Measurements from ENCODE around the gene SH2D6. TPM values are rescaled to one million over a fixed set of nuclear protein-coding genes. Genes with fewer than 3 reads are reported as not detected.
A peak's percentile ranks its signal among the peaks of the same experiment; 100 is the strongest.
"Not testable (repeated sequence)": the region's sequence is repeated elsewhere in the genome, so short reads cannot be mapped to it uniquely, and the experiment has no call there.

The SH2D6 gene
- total RNA-seq (not detected), polyA plus RNA-seq (0.37 TPM)

GRCh38 chr2:85418132-85419008, at the start of gene SH2D6:
Gene SH2D6, plus strand, starts transcription at chr2:85418714. Its CDS starts 10,752 bp downstream, at chr2:85429466.
- 17% methylated on average over 57 of the region's 57 CpGs for WGBS

GRCh38 chr2:85368921-85369320, 49.6 kb upstream of the SH2D6 start:
- no peaks in the 10 kb centered on the region for H3K36me3 ChIP-seq (ENCODE audit: insufficient read depth)
- H3K4me3 ChIP-seq (ENCODE audit: low read depth, low read length) = no peak overlapping the region
- no peak for DNase-seq (ENCODE audit: extremely low spot score)
- H3K4me1 ChIP-seq (ENCODE audit: insufficient read depth) = no peaks in the 10 kb centered on the region
- H3K27ac ChIP-seq (ENCODE audit: low read depth) = no peak overlapping the region

More at GRCh38 chr2:85418132-85419008, at the start of gene SH2D6:
- no peak for DNase-seq (ENCODE audit: extremely low spot score)
- Histone ChIP-seq H3K4me3 (ENCODE audit: low read depth, low read length) (peak within 1 kb of the TSS; percentile 55), H3K36me3 (ENCODE audit: insufficient read depth) (no peaks in the 10 kb centered on the region), H3K4me1 (ENCODE audit: insufficient read depth) (peaks cover 3% of the 10 kb centered on the region), H3K27ac (ENCODE audit: low read depth) (peak within 1 kb of the TSS; percentile 81)

GRCh38 chr2:85369500-85369899, 49.0 kb upstream of the SH2D6 start:
- no peak for DNase-seq (ENCODE audit: extremely low spot score)
- Histone ChIP-seq H3K27ac (ENCODE audit: low read depth) (no peak overlapping the region), H3K36me3 (ENCODE audit: insufficient read depth) (no peaks in the 10 kb centered on the region), H3K4me3 (ENCODE audit: low read depth, low read length) (no peak overlapping the region), H3K4me1 (ENCODE audit: insufficient read depth) (no peaks in the 10 kb centered on the region)
- WGBS = 65% methylated on average over 5 of the region's 5 CpGs

GRCh38 chr2:85371045-85371444, 47.5 kb upstream of the SH2D6 start:
- WGBS = 97% methylated on average over 11 of the region's 11 CpGs
- no peak overlapping the region for H3K27ac ChIP-seq (ENCODE audit: low read depth)
- no peaks in the 10 kb centered on the region for H3K36me3 ChIP-seq (ENCODE audit: insufficient read depth)
- H3K4me1 ChIP-seq (ENCODE audit: insufficient read depth) = no peaks in the 10 kb centered on the region
- DNase-seq (ENCODE audit: extremely low spot score) = no peak
- no peak overlapping the region for H3K4me3 ChIP-seq (ENCODE audit: low read depth, low read length)

DNA sequence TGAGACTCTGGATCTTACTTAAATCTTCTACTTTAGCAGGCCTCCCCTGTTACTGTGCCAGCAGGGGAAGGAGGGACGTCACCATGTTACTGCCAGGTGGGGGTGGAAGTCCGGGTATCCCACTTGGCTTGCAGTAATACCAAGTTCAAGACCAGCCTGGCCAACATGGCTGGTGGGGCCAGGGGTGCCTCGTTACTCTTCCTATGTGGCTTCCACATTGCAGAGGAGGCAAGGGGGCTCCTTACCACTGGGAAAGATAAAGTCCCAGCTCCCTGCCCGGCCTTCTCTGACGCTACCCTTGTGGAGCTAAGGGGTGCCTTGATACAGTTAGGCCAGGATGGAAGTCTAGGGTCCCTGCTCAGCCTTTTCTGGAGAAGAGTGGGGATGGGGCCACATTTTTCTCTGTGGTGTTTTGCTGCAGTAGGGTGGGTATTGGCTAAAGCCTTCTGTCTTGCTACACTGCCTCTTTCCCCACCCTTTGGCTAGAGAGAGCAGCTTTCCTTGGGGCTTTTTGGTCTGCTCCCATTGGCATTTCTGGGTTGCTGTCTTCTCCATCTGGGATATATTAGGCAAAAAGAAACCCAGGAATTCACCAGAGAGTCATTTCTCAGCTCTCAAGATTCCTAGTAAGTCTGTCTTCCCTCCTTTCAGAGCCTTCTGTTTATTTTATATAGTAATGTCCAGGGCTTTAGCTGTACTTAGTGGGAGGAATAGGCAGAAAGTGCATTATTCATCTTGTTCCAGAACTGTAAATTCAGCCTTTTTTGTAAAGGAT, 42.0 kb upstream of the SH2D6 start:
- Histone ChIP-seq H3K27ac (ENCODE audit: low read depth) (no peak overlapping the region), H3K4me1 (ENCODE audit: insufficient read depth) (no peaks in the 10 kb centered on the region), H3K36me3 (ENCODE audit: insufficient read depth) (no peaks in the 10 kb centered on the region), H3K4me3 (ENCODE audit: low read depth, low read length) (no peak overlapping the region)
- no peak for DNase-seq (ENCODE audit: extremely low spot score)
- 90% methylated on average over 5 of the region's 5 CpGs for WGBS

- Histone ChIP-seq H3K4me3 (ENCODE audit: low read depth, low read length) (no peak overlapping the region), H3K4me1 (ENCODE audit: insufficient read depth) (no peaks in the 10 kb centered on the region), H3K36me3 (ENCODE audit: insufficient read depth) (no peaks in the 10 kb centered on the region), H3K27ac (ENCODE audit: low read depth) (no peak overlapping the region)
- WGBS = 87% methylated on average over 11 of the region's 11 CpGs
- no peak for DNase-seq (ENCODE audit: extremely low spot score)
Observed at GRCh38 chr2:85377083-85377482, 41.4 kb upstream of the SH2D6 start.

DNA sequence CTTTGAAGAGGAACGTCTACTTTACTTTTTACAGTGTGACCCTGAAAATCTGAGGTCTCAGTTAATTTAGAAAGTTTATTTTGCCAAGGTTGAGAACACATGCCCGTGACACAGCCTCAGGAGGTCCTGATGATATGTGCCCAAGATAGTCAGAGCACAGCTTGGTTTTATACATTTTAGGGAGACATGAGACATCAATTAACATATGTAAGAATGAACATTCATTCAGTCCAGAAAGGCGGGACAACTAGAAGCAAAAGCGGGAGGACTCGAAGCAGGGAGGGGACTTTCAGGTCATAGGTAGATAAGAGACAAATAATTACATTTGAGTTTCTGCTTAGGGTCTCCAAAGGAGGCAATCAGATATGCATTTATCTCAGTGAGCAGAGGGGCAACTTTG, 40.3 kb upstream of the SH2D6 start:
- Histone ChIP-seq H3K4me1 (ENCODE audit: insufficient read depth) (no peaks in the 10 kb centered on the region), H3K27ac (ENCODE audit: low read depth) (no peak overlapping the region), H3K4me3 (ENCODE audit: low read depth, low read length) (no peak overlapping the region), H3K36me3 (ENCODE audit: insufficient read depth) (no peaks in the 10 kb centered on the region)
- WGBS = 87% methylated on average over 5 of the region's 5 CpGs
- DNase-seq (ENCODE audit: extremely low spot score) = no peak

DNA sequence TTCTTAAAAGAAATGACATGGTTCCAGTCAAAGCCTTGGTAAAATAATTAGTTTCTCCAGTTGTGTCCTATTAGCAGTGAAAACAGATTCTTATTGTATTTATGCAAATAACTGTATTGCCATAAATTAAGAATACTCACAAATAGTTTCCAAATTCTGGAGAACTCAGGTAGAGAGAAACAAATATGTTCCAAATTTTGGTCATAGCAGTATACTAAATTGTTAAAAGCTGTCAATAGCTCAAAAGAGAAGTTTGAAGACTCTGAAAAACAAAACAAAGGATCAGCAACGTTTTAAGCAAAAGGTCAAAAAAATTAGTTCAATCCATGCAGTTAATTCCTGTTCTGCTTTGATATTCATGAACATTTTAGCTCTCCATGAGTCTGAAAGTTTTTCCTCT, 38.5 kb upstream of the SH2D6 start:
- WGBS = 82% methylated on average over 1 of the region's 1 CpG
- Histone ChIP-seq H3K4me1 (ENCODE audit: insufficient read depth) (no peaks in the 10 kb centered on the region), H3K4me3 (ENCODE audit: low read depth, low read length) (no peak overlapping the region), H3K36me3 (ENCODE audit: insufficient read depth) (no peaks in the 10 kb centered on the region), H3K27ac (ENCODE audit: low read depth) (no peak overlapping the region)
- no peak for DNase-seq (ENCODE audit: extremely low spot score)

- not testable (repeated sequence) for H3K4me1 ChIP-seq (ENCODE audit: insufficient read depth); H3K27ac ChIP-seq (ENCODE audit: low read depth); H3K4me3 ChIP-seq (ENCODE audit: low read depth, low read length); H3K36me3 ChIP-seq (ENCODE audit: insufficient read depth); DNase-seq (ENCODE audit: extremely low spot score)
- 89% methylated on average over 5 of the region's 5 CpGs for whole genome bisulfite sequencing
Observed at GRCh38 chr2:85383151-85383550, 35.4 kb upstream of the SH2D6 start.

- no peak overlapping the region for H3K4me3 ChIP-seq (ENCODE audit: low read depth, low read length)
- WGBS = 88% methylated on average over 4 of the region's 4 CpGs
- H3K36me3 ChIP-seq (ENCODE audit: insufficient read depth) = no peaks in the 10 kb centered on the region
- no peaks in the 10 kb centered on the region for H3K4me1 ChIP-seq (ENCODE audit: insufficient read depth)
- H3K27ac ChIP-seq (ENCODE audit: low read depth) = no peak overlapping the region
- no peak for DNase-seq (ENCODE audit: extremely low spot score)
Observed at GRCh38 chr2:85383850-85384249, 34.7 kb upstream of the SH2D6 start.

DNA sequence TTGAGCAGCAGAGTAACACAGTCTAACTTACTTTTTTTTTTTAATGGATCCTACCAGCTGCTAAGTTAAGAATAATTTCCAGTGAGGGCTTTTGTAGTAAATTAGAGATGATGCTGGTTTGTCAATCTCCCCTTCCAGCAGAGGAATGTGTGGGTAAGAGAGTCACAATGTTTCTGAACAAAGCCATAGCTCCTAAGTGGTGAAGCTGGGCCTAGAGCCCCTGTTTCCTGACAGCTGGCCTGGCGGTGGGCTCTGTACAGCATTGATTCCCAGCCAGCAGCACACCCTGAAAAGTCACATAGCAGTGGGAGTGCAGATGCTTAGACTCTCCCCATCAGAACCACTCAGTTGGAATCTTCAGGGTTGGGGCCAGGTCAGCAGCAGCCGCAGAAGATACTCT, 32.8 kb upstream of the SH2D6 start:
- Histone ChIP-seq H3K27ac (ENCODE audit: low read depth) (no peak overlapping the region), H3K36me3 (ENCODE audit: insufficient read depth) (no peaks in the 10 kb centered on the region), H3K4me1 (ENCODE audit: insufficient read depth) (no peaks in the 10 kb centered on the region), H3K4me3 (ENCODE audit: low read depth, low read length) (no peak overlapping the region)
- 80% methylated on average over 2 of the region's 2 CpGs for WGBS
- no peak for DNase-seq (ENCODE audit: extremely low spot score)

DNA sequence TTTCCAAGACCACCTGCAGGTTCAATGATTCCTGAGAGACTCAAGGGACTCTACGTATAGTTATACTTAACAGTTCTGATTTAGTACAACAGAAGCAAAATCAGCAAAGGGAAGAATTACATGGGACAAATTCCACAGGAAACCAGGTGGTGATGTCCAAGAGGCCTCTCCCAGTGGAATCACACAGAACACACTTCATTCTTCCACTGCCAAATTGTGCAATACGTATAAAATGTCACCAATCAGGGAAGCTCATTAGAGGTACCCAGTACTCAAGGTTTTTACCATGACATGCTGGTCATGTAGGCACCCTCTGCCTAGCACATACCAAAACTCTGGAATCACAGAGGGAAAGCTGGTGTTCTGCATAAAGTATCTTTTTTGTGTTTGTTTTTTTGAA, 30.8 kb upstream of the SH2D6 start:
- Histone ChIP-seq H3K4me1 (ENCODE audit: insufficient read depth) (no peaks in the 10 kb centered on the region), H3K36me3 (ENCODE audit: insufficient read depth) (peaks cover 4% of the 10 kb centered on the region), H3K4me3 (ENCODE audit: low read depth, low read length) (no peak overlapping the region), H3K27ac (ENCODE audit: low read depth) (no peak overlapping the region)
- DNase-seq (ENCODE audit: extremely low spot score) = no peak
- 90% methylated on average over 2 of the region's 2 CpGs for WGBS

- DNase-seq (ENCODE audit: extremely low spot score) = no peak
- Histone ChIP-seq H3K27ac (ENCODE audit: low read depth) (no peak overlapping the region), H3K4me1 (ENCODE audit: insufficient read depth) (no peaks in the 10 kb centered on the region), H3K4me3 (ENCODE audit: low read depth, low read length) (no peak overlapping the region), H3K36me3 (ENCODE audit: insufficient read depth) (peaks cover 4% of the 10 kb centered on the region)
- 86% methylated on average over 9 of the region's 9 CpGs for WGBS
Observed at GRCh38 chr2:85388878-85389538, 29.5 kb upstream of the SH2D6 start.

Data from urinary bladder (tissue), 4 donors.